ENCODE results near the gene IL4R. TPM values are rescaled to one million over a fixed set of nuclear protein-coding genes. Genes with fewer than 3 reads are reported as not detected.
A peak's percentile ranks its signal among the peaks of the same experiment; 100 is the strongest.
"Not testable (repeated sequence)": the region's sequence is repeated elsewhere in the genome, so short reads cannot be mapped to it uniquely, and the experiment has no call there.

The IL4R gene
- total RNA-seq, 1 experiment from 2014 or later = 75.1 TPM

- Histone ChIP-seq H3K4me3 (no peak overlapping the region), H3K9me3 (replicated peaks) (no peaks in the 10 kb centered on the region)
Measured at GRCh38 chr16:27281243-27281642, 32.5 kb upstream of the IL4R start.

GRCh38 chr16:27284865-27285675 lies 28.7 kb upstream of the IL4R start:
- DNase-seq = no peak
- Histone ChIP-seq H3K27ac (no peak overlapping the region), H3K36me3 (no peaks in the 10 kb centered on the region), H3K9me3 (replicated peaks) (no peaks in the 10 kb centered on the region), H3K4me1 (peaks cover 11% of the 10 kb centered on the region; the same call in 1 of the 2 replicates), H3K27me3 (no peaks in the 10 kb centered on the region), H3K4me3 (no peak overlapping the region)

More at GRCh38 chr16:27281243-27281642, 32.5 kb upstream of the IL4R start:
- Histone ChIP-seq H3K36me3 (no peaks in the 10 kb centered on the region), H3K27me3 (no peaks in the 10 kb centered on the region), H3K27ac (no peak overlapping the region), H3K4me1 (peaks cover 2% of the 10 kb centered on the region; the same call in 1 of the 2 replicates)
- no peak for DNase-seq

GRCh38 chr16:27285676-27286196 lies 28.0 kb upstream of the IL4R start:
- Histone ChIP-seq H3K27ac (no peak overlapping the region), H3K4me1 (peaks cover 11% of the 10 kb centered on the region; the same call in 1 of the 2 replicates), H3K36me3 (no peaks in the 10 kb centered on the region), H3K4me3 (no peak overlapping the region), H3K9me3 (replicated peaks) (no peaks in the 10 kb centered on the region), H3K27me3 (no peaks in the 10 kb centered on the region)
- DNase-seq = no peak

- Histone ChIP-seq H3K27me3 (no peaks in the 10 kb centered on the region), H3K4me3 (no peak overlapping the region), H3K36me3 (no peaks in the 10 kb centered on the region), H3K9me3 (replicated peaks) (no peaks in the 10 kb centered on the region), H3K27ac (no peak overlapping the region; the same call in 1 of the 2 replicates), H3K4me1 (peaks cover 11% of the 10 kb centered on the region; the same call in 1 of the 2 replicates)
- DNase-seq = peak; percentile 30 to 35
Measured at GRCh38 chr16:27286451-27286850, 27.3 kb upstream of the IL4R start.

GRCh38 chr16:27287051-27287811 lies 26.5 kb upstream of the IL4R start:
- Histone ChIP-seq H3K27me3 (no peaks in the 10 kb centered on the region), H3K27ac (no peak overlapping the region; the same call in 1 of the 2 replicates)
- peak in 1 of 2 experiments; percentile 27 for DNase-seq

GRCh38 chr16:27287887-27288286 lies 25.9 kb upstream of the IL4R start:
- H3K4me1 ChIP-seq = peaks cover 11% of the 10 kb centered on the region; the same call in 1 of the 2 replicates
- DNase-seq = no peak
- H3K36me3 ChIP-seq = no peaks in the 10 kb centered on the region
- no peak overlapping the region for H3K4me3 ChIP-seq
- no peaks in the 10 kb centered on the region for H3K27me3 ChIP-seq
- no peaks in the 10 kb centered on the region for H3K9me3 ChIP-seq (replicated peaks)
- H3K27ac ChIP-seq = no peak overlapping the region

More at GRCh38 chr16:27287051-27287811, 26.5 kb upstream of the IL4R start:
- Histone ChIP-seq H3K4me1 (peaks cover 11% of the 10 kb centered on the region; the same call in 1 of the 2 replicates), H3K4me3 (no peak overlapping the region), H3K36me3 (no peaks in the 10 kb centered on the region), H3K9me3 (replicated peaks) (no peaks in the 10 kb centered on the region)

GRCh38 chr16:27288313-27288712 lies 25.5 kb upstream of the IL4R start:
- peaks cover 11% of the 10 kb centered on the region; the same call in 1 of the 2 replicates for H3K4me1 ChIP-seq
- DNase-seq; H3K9me3 ChIP-seq (replicated peaks); H3K36me3 ChIP-seq; H3K4me3 ChIP-seq; H3K27ac ChIP-seq; H3K27me3 ChIP-seq: not testable (repeated sequence)

GRCh38 chr16:27289669-27290068 lies 24.1 kb upstream of the IL4R start:
- Histone ChIP-seq H3K36me3 (no peaks in the 10 kb centered on the region), H3K9me3 (replicated peaks) (no peaks in the 10 kb centered on the region), H3K27me3 (no peaks in the 10 kb centered on the region), H3K27ac (no peak overlapping the region), H3K4me3 (no peak overlapping the region), H3K4me1 (peaks cover 11% of the 10 kb centered on the region; the same call in 1 of the 2 replicates)
- DNase-seq = no peak

- H3K9me3 ChIP-seq (replicated peaks) = no peaks in the 10 kb centered on the region
- no peaks in the 10 kb centered on the region for H3K27me3 ChIP-seq
- DNase-seq = no peak
- H3K4me3 ChIP-seq = no peak overlapping the region
- H3K4me1 ChIP-seq = peaks cover 11% of the 10 kb centered on the region; the same call in 1 of the 2 replicates
- H3K27ac ChIP-seq = no peak overlapping the region
- no peaks in the 10 kb centered on the region for H3K36me3 ChIP-seq
Measured at GRCh38 chr16:27290562-27290961, 23.2 kb upstream of the IL4R start.

GRCh38 chr16:27291106-27291505 lies 22.7 kb upstream of the IL4R start:
- H3K27ac ChIP-seq = no peak overlapping the region
- H3K9me3 ChIP-seq (replicated peaks) = no peaks in the 10 kb centered on the region
- no peaks in the 10 kb centered on the region for H3K36me3 ChIP-seq
- peaks cover 10% of the 10 kb centered on the region; the same call in 1 of the 2 replicates for H3K4me1 ChIP-seq
- no peaks in the 10 kb centered on the region for H3K27me3 ChIP-seq
- H3K4me3 ChIP-seq = no peak overlapping the region
- DNase-seq = no peak

GRCh38 chr16:27291722-27292240 lies 22.0 kb upstream of the IL4R start:
- Histone ChIP-seq H3K4me1 (peaks cover 4% of the 10 kb centered on the region; the same call in 1 of the 2 replicates), H3K27ac (no peak overlapping the region), H3K36me3 (no peaks in the 10 kb centered on the region), H3K4me3 (no peak overlapping the region), H3K9me3 (replicated peaks) (no peaks in the 10 kb centered on the region), H3K27me3 (no peaks in the 10 kb centered on the region)
- DNase-seq = no peak

- Histone ChIP-seq H3K9me3 (replicated peaks) (no peaks in the 10 kb centered on the region), H3K27me3 (no peaks in the 10 kb centered on the region), H3K27ac (no peak overlapping the region), H3K4me3 (no peak overlapping the region), H3K36me3 (no peaks in the 10 kb centered on the region), H3K4me1 (no peaks in the 10 kb centered on the region)
- no peak for DNase-seq
Measured at GRCh38 chr16:27293343-27293742, 20.4 kb upstream of the IL4R start.

GRCh38 chr16:27298132-27298531 lies 15.6 kb upstream of the IL4R start:
- H3K4me3 ChIP-seq = no peak overlapping the region
- no peaks in the 10 kb centered on the region for H3K36me3 ChIP-seq
- DNase-seq = no peak
- no peaks in the 10 kb centered on the region for H3K4me1 ChIP-seq
- H3K27me3 ChIP-seq = no peaks in the 10 kb centered on the region
- no peaks in the 10 kb centered on the region for H3K9me3 ChIP-seq (replicated peaks)
- H3K27ac ChIP-seq = no peak overlapping the region

- Histone ChIP-seq H3K36me3 (no peaks in the 10 kb centered on the region), H3K27me3 (no peaks in the 10 kb centered on the region), H3K4me1 (no peaks in the 10 kb centered on the region), H3K9me3 (replicated peaks) (no peaks in the 10 kb centered on the region), H3K4me3 (no peak overlapping the region), H3K27ac (no peak overlapping the region)
- DNase-seq = no peak
Measured at GRCh38 chr16:27301236-27301861, 12.4 kb upstream of the IL4R start.
